Activated CD4-positive, alpha-beta T cell treated with anti-CD3 and anti-CD28 coated beads, Interleukin-2, amount 50 U/mL, for 24 hours (primary cell): Measurements from ENCODE around the gene NDUFS7.

ENCODE experiments used
- DNase-seq, 2 donors: peaks; one replicate each; pipeline ENCODE4 v3.0.0-alpha.2; 2020; ENCODE audit warnings: low read depth in 1 of 2, low spot score in 1 of 2

Gene NDUFS7

GRCh38 chr19:1383312-1384084 lies at the start of gene NDUFS7:
TSS of gene NDUFS7 (plus strand) at chr19:1383907. CDS start at chr19:1383927, 20 bp downstream.
- DNase-seq = peak; percentile 92 to 99

GRCh38 chr19:1336079-1336684 lies 47.5 kb upstream of the NDUFS7 start:
- no peak for DNase-seq

- no peak for DNase-seq
Measured at GRCh38 chr19:1340681-1341469, 42.8 kb upstream of the NDUFS7 start.

GRCh38 chr19:1343041-1343440 lies 40.7 kb upstream of the NDUFS7 start:
- no peak for DNase-seq

- no peak for DNase-seq
Measured at GRCh38 chr19:1349211-1349610, 34.5 kb upstream of the NDUFS7 start.

- no peak for DNase-seq
Measured at GRCh38 chr19:1350867-1351266, 32.8 kb upstream of the NDUFS7 start.

GRCh38 chr19:1351381-1351851 lies 32.3 kb upstream of the NDUFS7 start:
- DNase-seq = no peak

- no peak for DNase-seq
Measured at GRCh38 chr19:1353144-1353543, 30.6 kb upstream of the NDUFS7 start.

GRCh38 chr19:1354970-1355567 lies 28.6 kb upstream of the NDUFS7 start:
- DNase-seq = no peak

GRCh38 chr19:1355568-1356507 lies 27.9 kb upstream of the NDUFS7 start:
- no peak for DNase-seq

- DNase-seq = no peak
Measured at GRCh38 chr19:1356508-1356865, 27.2 kb upstream of the NDUFS7 start.

- no peak for DNase-seq
Measured at GRCh38 chr19:1357531-1358109, 26.1 kb upstream of the NDUFS7 start.

- no peak for DNase-seq
Measured at GRCh38 chr19:1360126-1360817, 23.4 kb upstream of the NDUFS7 start.

GRCh38 chr19:1360818-1361461 lies 22.8 kb upstream of the NDUFS7 start:
- DNase-seq = no peak

GRCh38 chr19:1361601-1362386 lies 21.9 kb upstream of the NDUFS7 start:
- DNase-seq = no peak

GRCh38 chr19:1362387-1363257 lies 21.1 kb upstream of the NDUFS7 start:
- no peak for DNase-seq

GRCh38 chr19:1363599-1363998 lies 20.1 kb upstream of the NDUFS7 start:
- DNase-seq = no peak
